DOHH2 (cell line): ENCODE results near the gene LSMEM2.

Source experiments
- EZH2phosphoT487 ChIP-seq: fragments of 200-600 bp; sonication (generic); IDR thresholded peaks from 2 replicates; pipeline ENCODE4 v1.6.1; 2017; ENCODE audit warnings: borderline replicate concordance, mild to moderate bottlenecking, antibody characterized with exemption, low read length, moderate library complexity, mixed read lengths
- TF ChIP-seq, protein P1 (sequence below): fragments of 200-600 bp; sonication (generic); IDR thresholded peaks from one replicate; pipeline ENCODE4 v1.5.1; 2014; ENCODE audit warnings: antibody characterized with exemption, mild to moderate bottlenecking, low read depth, low read length; ENCODE audit not compliant: poor library complexity, severe bottlenecking

DNA sequence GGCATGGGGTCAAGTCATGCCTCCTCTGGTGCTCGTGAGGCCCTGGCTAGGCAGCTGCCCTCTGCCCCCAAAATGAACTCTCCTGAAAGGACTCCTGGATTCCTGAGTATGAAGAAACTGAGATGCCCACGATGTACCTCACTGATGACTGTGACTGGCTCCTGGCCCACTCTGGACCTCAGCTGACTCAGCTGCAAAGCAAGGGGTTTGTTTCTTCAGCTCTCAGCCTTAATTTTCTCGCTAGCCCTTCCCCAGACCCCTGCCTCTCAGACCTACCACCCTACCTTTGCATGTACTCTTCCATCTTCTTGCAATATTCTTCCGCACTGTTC lies 48.1 kb upstream of the LSMEM2 start:
- TF ChIP-seq, protein P1, sequence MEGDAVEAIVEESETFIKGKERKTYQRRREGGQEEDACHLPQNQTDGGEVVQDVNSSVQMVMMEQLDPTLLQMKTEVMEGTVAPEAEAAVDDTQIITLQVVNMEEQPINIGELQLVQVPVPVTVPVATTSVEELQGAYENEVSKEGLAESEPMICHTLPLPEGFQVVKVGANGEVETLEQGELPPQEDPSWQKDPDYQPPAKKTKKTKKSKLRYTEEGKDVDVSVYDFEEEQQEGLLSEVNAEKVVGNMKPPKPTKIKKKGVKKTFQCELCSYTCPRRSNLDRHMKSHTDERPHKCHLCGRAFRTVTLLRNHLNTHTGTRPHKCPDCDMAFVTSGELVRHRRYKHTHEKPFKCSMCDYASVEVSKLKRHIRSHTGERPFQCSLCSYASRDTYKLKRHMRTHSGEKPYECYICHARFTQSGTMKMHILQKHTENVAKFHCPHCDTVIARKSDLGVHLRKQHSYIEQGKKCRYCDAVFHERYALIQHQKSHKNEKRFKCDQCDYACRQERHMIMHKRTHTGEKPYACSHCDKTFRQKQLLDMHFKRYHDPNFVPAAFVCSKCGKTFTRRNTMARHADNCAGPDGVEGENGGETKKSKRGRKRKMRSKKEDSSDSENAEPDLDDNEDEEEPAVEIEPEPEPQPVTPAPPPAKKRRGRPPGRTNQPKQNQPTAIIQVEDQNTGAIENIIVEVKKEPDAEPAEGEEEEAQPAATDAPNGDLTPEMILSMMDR: no peak
- no peak for TF ChIP-seq EZH2phosphoT487
